ACHN (cell line): ENCODE measurements around the gene AP1M1.
"Not testable (repeated sequence)": the region's sequence is repeated elsewhere in the genome, so short reads cannot be mapped to it uniquely, and the experiment has no call there.

Experiments used
- DNase-seq: peaks from one replicate; pipeline ENCODE4 v3.0.0-alpha.2; 2015
- in situ Hi-C: cut with HindIII; loops from 2 replicates; pipeline ENCODE4 v1.10.0; 2017; ENCODE audit warnings: low sequenced_read_pairs, low pct_ligation_motif_present, low pct_unique_long_range_greater_than_20kb

AP1M1 gene

DNA sequence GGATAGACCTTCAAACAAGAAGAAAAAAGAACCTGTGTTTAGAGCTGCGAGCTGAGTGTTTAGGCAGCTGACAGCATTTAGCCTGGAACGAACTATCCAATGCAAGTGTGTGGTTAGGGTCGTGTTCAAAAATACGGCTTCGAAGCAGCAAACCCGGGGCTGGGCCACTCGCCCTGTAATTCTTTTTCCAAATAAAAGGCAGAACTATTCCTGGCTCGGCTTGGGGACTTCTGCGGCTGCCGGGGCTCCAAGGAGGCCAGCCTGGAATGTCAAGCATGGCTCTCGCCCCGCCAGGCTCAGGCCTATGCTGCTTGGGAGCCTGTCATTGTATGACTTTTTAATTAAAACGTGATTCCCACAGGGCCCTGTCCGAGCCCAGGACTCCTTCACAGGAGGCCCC lies 75.2 kb downstream of the AP1M1 start:
- no peak for DNase-seq

DNA sequence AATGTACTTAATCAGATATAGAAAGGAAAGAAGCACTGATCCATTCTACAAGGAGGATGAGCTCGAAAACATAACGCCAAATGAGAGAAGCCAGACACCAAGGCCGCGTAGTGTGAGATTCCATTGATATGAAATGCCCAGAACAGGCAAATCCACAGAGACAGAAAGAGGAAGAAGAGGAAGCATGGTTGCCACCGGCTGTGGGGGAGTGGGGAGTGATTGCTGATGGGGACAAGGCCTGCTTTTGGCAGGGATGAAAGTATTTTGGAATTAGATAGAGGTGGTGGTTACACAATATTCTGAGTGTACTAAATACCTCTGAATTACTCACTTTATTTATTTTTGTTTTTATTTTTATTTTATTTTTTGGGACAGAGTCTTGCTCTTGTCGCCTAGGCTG lies 76.7 kb downstream of the AP1M1 start:
- in situ Hi-C loops = no loop called here

More for the DNA sequence above, 75.2 kb downstream of the AP1M1 start:
- in situ Hi-C loops = no loop called here

DNA sequence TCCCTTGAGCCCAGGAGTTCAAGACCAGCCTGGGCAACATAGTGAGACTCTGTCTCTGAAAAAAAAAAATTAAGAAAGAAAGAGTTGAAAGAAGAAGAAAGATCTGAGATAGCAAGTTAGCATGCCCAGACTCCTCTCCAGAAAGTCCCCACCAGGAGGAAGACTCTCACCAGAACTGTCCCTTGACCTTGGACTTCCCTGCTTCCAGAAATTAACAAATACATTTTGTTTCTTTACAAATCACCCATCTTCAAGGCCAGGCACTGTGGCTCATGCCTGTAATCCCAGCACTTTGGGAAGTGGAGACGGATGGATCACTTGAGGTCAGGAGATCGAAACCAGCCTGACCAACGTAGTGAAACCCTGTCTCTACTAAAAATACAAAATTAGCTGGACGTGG lies 82.6 kb downstream of the AP1M1 start:
- no peak for DNase-seq
- in situ Hi-C loops = no loop called here

More for the DNA sequence above, 76.7 kb downstream of the AP1M1 start:
- DNase-seq = no peak

DNA sequence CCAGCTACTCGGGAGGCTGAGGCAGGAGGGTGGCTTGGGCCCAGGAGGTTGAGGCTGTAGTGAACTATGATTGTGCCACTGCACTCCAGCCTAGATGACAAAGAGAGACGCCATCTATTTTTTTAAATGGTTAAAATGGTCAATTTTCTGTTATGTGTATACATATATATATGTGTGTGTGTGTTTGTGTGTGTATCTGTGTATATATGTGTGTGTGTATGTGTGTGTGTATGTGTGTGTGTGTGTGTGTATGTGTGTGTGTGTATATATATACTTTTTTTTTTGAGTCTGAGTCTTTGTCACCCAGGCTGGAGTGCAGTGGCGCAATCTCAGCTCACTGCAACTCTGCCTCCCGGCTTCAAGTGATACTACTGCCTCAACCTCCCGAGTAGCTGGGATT lies 84.0 kb downstream of the AP1M1 start:
- in situ Hi-C loops = no loop called here
- no peak for DNase-seq

DNA sequence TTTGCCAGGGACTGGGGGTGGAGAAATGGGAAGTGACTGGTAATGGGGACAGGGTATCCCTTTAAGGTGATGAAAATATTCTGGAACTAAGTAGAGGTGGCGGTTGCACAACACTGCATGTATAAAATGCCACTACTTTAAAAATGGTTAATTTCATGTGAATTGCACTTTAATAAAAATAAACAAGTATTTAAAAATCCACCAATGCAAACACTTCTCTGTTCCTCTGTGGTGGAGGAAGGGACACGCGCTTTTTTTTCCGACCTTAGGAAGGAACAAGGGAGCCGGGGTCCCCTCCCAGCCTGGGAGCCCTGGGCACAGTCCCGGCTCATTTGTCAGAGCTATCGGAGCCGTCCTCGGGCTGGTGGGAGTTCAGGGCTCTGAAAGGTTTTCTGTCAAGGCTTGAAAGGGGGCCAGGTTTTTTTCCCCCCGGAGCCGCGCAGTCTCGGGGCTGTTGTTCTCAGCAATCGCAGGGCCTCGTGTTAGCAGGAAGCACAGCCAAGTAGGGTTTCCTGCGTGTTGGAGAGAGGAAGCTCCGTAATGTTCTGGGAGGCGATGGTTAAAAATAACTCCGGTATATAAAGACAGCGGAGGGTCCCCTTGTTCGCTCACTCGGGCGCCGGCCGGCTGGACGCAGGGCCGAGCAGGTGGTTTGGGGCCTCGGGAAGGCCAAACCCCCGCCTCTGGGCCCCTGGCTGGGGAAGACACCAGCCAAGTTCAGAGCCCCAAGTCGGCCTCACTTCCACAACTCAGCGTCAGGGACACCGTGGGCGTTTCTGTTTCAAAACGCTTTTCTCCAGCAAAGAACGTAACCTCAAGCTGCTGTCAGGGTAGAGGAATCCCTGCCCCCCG lies 85.7 kb downstream of the AP1M1 start:
- no peak for DNase-seq
- in situ Hi-C loops = no loop called here

DNA sequence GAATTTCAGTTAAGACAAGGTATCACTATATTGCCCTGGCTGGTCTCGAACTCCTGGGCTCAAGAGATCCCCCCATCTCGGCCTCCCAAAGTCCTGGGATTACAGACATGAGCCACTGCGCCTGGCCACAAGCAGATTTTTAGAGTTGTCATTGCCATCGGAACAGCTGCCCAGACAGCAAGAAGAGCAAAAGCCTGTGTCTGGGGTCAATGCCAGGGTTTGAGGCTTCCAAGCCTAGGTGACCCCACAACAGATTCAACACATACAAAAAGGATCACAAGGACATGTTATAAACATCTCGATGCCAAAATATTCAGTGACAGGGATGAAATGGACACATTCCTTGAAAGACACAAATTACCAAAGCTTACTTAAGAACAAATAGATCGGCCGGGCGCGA lies 86.8 kb downstream of the AP1M1 start:
- no peak for DNase-seq

DNA sequence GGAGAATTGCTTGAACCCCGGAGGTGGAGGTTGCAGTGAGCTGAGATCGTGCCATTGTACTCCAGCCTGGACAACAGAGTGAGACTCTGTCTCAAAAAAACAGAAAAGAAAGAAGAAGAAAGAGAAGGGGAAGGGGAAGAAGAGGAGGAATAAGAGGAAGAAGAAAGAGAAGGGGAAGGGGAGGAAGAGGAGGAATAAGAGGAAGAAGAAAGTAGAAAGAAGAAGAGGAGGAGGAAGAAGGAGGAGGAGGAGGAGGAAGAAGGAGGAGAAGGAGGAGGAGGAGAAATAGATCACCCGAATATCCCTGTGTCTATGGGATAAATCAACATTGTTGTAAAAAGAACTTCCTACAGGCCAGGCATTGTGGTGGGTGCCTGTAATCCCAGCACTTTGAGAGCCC lies 87.4 kb downstream of the AP1M1 start:
- in situ Hi-C loops, DNase-seq: not testable (repeated sequence)

More for the DNA sequence above, 86.8 kb downstream of the AP1M1 start:
- in situ Hi-C loops = no loop called here

DNA sequence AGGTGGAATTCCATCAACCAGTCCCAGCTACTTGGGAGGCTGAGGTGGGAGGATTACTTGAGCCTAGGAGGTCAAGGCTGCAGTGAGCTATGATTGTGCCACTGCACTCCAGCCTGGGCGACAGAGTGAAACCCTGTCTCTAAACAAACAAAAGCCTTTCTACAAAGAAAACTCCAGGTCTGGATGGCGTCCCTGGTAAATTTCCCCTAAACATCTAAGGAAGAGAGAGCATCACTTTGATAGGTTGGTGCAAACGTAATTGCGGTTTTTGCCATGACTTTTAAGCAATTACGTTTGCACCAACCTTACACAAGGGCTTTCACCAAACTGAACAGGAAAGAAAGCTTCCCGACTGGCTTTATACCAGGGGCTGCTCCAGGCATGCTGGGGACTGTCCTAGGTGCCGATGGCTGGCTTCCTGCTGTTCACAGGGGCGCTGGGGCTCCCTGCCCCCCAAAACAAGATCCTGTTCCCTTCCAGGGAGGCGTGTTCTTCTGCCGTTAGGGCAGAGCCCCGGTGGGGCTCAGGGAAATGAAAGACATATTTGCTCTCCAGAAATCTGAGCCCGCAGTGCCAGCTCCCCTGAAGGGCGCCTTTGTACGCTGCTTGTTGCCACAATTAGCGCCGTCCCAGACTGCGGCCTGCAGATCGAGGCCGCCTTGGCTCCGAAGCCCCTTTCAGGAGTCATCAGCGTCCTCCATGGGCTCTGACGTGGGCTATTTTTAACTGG lies 88.2 kb downstream of the AP1M1 start:
- no peak for DNase-seq
- in situ Hi-C loops = no loop called here

DNA sequence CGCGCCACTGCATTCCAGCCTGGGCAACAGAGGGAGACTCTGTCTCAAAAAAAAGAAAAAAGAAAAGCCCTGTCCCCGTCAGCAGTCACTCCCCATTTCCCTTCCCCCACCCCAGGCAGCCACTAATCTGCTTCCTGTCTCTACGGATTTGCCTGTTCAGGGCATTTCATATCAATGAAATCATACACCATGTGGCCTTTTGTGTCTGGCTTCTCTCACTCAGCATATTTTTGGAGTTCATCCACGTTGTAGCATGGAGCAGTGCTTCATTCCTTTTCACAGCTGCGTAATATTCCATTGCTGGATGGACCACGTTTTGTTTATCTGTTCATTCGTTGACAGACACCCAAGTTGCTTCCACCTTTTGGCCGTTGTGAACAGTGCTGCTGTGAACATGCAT lies 90.8 kb downstream of the AP1M1 start:
- in situ Hi-C loops = no loop called here
- no peak for DNase-seq

DNA sequence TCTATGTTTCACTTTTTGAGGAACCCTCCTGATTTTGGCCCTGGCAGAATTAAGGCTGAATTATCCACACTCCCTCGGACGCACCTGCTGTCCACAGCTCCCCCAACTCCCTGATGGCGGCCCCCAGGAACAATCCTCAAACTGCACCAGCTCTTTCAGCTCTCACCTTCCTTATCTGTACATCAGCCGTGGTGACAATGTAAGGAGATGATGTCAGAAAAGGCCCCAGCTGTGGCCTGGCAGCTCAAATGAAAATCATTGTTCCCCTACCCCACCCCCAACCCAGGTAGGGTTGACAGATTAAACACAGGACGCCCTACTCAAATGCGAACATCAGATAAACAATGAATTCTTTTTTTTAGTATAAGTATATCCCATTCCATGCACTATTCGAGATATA lies 91.9 kb downstream of the AP1M1 start:
- in situ Hi-C loops = no loop called here
- DNase-seq = no peak

DNA sequence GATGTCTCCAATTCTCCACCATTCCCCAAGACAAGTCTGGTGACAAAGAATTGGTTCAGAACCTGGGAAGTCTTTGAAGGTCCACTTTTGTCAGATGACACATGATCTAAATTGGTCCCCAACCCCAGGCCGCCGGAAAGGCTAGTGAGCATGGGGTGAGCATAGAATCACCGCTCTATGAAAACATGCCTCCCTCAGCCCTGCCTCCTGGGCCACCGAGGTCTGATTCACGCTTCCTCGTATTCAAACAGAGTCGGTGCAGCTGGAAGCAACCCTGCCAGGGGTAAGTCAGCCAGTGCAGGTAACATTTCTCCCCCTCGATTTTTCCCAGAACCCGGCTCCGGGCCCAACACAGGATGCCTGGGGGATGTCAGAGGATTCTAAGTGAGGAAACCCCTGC lies 93.0 kb downstream of the AP1M1 start:
- no peak for DNase-seq
- in situ Hi-C loops = no loop called here

DNA sequence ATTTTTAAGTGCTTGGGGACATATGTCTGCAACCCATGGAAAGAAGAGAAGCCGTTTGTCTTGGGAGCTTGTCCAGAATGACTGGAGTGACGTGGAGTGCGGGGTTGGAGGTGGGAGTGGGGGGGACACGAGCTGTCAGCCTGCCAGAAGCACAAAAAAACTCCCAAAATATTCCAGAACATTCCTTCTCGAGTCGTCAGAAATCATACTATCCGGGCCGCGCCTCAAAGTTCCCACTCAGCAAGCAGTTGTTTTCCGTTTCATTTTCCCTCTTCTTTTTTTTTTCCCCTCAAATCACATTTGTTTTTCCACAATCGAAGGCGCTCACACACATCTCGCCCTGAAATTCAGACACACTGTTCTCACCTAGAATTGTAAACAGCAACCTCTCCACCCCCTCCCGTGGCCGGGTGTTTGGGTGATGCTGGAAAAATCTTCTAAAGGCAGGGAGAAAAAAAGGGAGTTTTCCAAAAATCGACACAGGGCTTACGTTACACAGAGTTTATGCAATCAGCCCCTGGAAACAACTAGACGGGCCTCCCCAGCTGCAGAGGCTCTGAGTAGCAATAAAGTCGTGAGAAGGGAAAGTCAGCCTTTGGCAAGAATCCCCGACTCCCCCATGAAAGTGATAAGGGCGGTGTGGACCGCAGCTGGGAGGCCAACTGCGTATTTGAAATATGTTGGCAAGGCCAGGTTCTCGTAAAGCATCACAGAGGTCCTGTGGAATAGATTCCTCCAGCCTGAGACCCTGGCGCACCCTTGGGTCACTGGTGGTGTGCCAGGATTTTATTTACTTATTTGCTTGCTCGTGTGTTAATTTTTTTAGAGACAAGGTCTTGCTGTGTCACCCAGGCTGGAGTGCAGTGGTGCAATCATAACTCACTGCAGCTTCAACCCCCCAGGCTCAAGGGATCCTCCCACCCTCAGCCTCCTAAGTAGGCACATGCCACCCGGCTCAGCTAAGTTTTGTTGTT lies 95.7 kb downstream of the AP1M1 start:
- in situ Hi-C loops = no loop called here
- DNase-seq = no peak

DNA sequence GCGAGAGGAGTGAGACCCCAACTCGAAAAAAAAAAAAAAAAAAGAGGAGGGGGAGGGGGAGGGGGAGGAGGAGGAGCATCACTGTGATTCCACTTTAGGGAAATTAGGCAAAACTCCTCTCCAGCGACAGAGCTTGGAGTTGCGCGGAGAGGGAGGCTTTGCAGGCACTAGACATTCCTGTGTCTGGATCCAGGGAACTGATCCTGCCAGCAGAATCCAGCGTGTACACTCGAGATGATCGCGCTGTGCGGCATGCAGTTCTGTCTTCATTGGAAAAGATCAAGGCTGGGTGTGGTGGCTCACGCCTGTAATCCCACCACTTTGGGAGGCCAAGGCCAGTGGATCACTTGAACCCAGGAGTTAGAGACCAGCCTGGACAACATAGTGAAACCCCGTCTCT lies 97.3 kb downstream of the AP1M1 start:
- in situ Hi-C loops = no loop called here
- no peak for DNase-seq
